ENCODE measurements around the gene PLCE1. TPM values are rescaled to one million over a fixed set of nuclear protein-coding genes. Genes with fewer than 3 reads are reported as not detected.

Gene PLCE1
- polyA plus RNA-seq, 2 of the 4 experiments (the other 2 are of a cell fraction), result 10.7 to 18.2 TPM

DNA sequence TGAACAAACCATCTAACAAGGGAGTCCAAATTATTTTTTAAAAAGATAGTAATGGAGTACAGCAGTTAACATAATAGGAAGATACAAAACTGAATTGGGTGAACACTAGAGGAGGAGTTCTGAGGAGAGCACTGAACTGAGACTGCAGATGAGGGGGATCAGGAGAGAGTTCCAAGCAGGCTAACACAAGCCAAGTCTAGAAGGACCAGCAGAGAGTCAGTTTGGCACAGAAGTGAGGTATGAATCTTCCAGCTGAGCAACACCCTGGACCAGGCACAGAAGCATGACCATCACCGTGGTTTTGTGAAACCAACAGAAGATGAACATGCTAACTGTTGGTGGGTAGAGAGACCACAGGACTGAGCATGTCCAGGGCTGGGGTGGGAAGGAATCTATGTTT lies 30.8 kb upstream of the PLCE1 start:
- Histone ChIP-seq H3K4me3 (no peak overlapping the region), H3K27ac (no peak overlapping the region), H3K4me1 (no peaks in the 10 kb centered on the region), H3K4me2 (no peak overlapping the region), H3K9me3 (no peaks in the 10 kb centered on the region)
- WGBS (ENCODE audit: missing lambda C conversion rate), result 100% methylated on average over 1 of the region's 1 CpG
- FAIRE-seq (no peak), DNase-seq (ENCODE audit: low read depth in 1 of 2, low spot score in 1 of 2) (no peak), ATAC-seq (no peak)
- no peak for TF ChIP-seq CTCF (IDR thresholded peaks at IDR 0.05)
- TF ChIP-seq NPAS2 (CRISPR knock-in tag; IDR thresholded peaks at IDR 0.05; ENCODE audit: borderline replicate concordance), result no peak
- no peak for TF ChIP-seq RCOR1 (IDR thresholded peaks at IDR 0.05; ENCODE audit: low read depth, low read length)
- TF ChIP-seq, protein P1, sequence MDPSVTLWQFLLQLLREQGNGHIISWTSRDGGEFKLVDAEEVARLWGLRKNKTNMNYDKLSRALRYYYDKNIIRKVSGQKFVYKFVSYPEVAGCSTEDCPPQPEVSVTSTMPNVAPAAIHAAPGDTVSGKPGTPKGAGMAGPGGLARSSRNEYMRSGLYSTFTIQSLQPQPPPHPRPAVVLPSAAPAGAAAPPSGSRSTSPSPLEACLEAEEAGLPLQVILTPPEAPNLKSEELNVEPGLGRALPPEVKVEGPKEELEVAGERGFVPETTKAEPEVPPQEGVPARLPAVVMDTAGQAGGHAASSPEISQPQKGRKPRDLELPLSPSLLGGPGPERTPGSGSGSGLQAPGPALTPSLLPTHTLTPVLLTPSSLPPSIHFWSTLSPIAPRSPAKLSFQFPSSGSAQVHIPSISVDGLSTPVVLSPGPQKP (IDR thresholded peaks at IDR 0.05; ENCODE audit: low read depth, low read length), result no peak
- TF ChIP-seq, protein P2, sequence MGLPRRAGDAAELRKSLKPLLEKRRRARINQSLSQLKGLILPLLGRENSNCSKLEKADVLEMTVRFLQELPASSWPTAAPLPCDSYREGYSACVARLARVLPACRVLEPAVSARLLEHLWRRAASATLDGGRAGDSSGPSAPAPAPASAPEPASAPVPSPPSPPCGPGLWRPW (IDR thresholded peaks at IDR 0.05), result no peak
- ChIA-PET POLR2A (no interaction called here), CTCF (interaction anchor here (1.3 to 1.7 kb wide), 2 partner anchors 13 to 14 kb away, joined by 3 read pairs; no protein-coding TSS in a partner anchor)

GRCh38 chr10:93963434-93963833 lies 30.3 kb upstream of the PLCE1 start:
- DNase-seq (ENCODE audit: low read depth in 1 of 2, low spot score in 1 of 2) (no peak), FAIRE-seq (no peak), ATAC-seq (no peak)
- H3K4me2 ChIP-seq, result no peak overlapping the region
- WGBS (ENCODE audit: missing lambda C conversion rate), result 88% methylated on average over 5 of the region's 5 CpGs
- H3K9me3 ChIP-seq, result no peaks in the 10 kb centered on the region
- H3K27ac ChIP-seq, result no peak overlapping the region
- H3K4me3 ChIP-seq, result no peak overlapping the region
- ChIA-PET POLR2A (no interaction called here), CTCF (interaction anchor here (0.8 to 1.7 kb wide), 5 partner anchors 10 to 47 kb away, joined by 3 read pairs; no protein-coding TSS in a partner anchor)
- no peaks in the 10 kb centered on the region for H3K4me1 ChIP-seq
- TF ChIP-seq HMGXB4 (CRISPR knock-in tag; IDR thresholded peaks at IDR 0.05; ENCODE audit: borderline replicate concordance) (no peak), CEBPB (IDR thresholded peaks at IDR 0.05) (no peak), HOXB13 (CRISPR knock-in tag; IDR thresholded peaks at IDR 0.05; ENCODE audit: low read depth) (no peak)

DNA sequence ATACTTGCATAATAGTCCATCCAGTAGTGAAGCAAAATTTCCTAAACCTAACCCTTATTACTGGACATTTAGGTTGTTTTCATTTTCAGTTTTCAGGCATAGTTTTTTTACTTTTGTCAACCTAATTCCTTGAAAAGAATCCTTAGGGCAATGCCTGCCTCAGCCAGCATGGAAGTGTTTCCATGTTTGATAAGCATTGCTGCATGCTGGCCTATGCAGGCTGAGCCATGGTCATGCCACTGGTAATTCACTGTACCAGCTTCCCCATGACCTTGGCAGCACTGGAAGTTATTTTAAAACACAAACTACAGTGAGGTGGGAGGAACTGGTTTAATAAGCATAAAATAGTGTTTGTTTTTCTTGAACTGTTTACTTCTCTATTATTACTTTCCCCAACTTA lies 27.8 kb upstream of the PLCE1 start:
- TF ChIP-seq ZC3H11A (IDR thresholded peaks at IDR 0.05) (no peak), FOSL2 (IDR thresholded peaks at IDR 0.05) (no peak), FOSL2 (CRISPR knock-in tag; IDR thresholded peaks at IDR 0.05) (no peak), ESRRA (IDR thresholded peaks at IDR 0.05; ENCODE audit: borderline replicate concordance, low read length) (no peak), CTCF (IDR thresholded peaks at IDR 0.05) (no peak), JUN (IDR thresholded peaks at IDR 0.05) (no peak)
- Histone ChIP-seq H3K4me3 (no peak overlapping the region), H3K9me3 (no peaks in the 10 kb centered on the region), H3K4me1 (no peaks in the 10 kb centered on the region), H3K27ac (no peak overlapping the region), H3K4me2 (no peak overlapping the region)
- CTCF ChIA-PET, result interaction anchor here (1.2 to 3.1 kb wide), 2 partner anchors 12 to 354 kb away, joined by 4 to 14 read pairs; no protein-coding TSS in a partner anchor
- FAIRE-seq, result no peak
- no peak for ATAC-seq
- no peak for DNase-seq (ENCODE audit: low read depth in 1 of 2, low spot score in 1 of 2)
- POLR2A ChIA-PET, result interaction anchor here (0.6 kb wide), 1 partner anchor 193 kb away, joined by 4 read pairs; no protein-coding TSS in a partner anchor
